ENCODE measurements around the gene LPIN1. TPM values are rescaled to one million over a fixed set of nuclear protein-coding genes. Genes with fewer than 3 reads are reported as not detected.
"Not testable (repeated sequence)": the region's sequence is repeated elsewhere in the genome, so short reads cannot be mapped to it uniquely, and the experiment has no call there.

The LPIN1 gene
- total and polyA plus RNA-seq, 2 experiments from 2014 or later = 34.5 to 35.3 TPM

- 98% methylated on average over 4 of the region's 4 CpGs for whole genome bisulfite sequencing (ENCODE audit: low lambda C conversion rate, missing lambda C conversion rate)
- Histone ChIP-seq H2AFZ (no peak overlapping the region), H3K79me2 (peaks cover 85% of the 10 kb centered on the region), H3K27me3 (no peaks in the 10 kb centered on the region), H3K27ac (no peak overlapping the region), H3K9me2 (replicated peaks; ENCODE audit: insufficient read depth) (no peaks in the 10 kb centered on the region), H3K4me2 (no peak overlapping the region), H3K36me3 (replicated peaks; ENCODE audit: insufficient read depth, low read depth) (no peaks in the 10 kb centered on the region), H3K4me3 (no peak overlapping the region), H3K4me1 (ENCODE audit: insufficient read depth) (peaks cover 9% of the 10 kb centered on the region), H3K9me3 (ENCODE audit: low read depth) (no peaks in the 10 kb centered on the region), H4K20me1 (ENCODE audit: insufficient read depth, poor library complexity, severe bottlenecking) (peaks cover 58% of the 10 kb centered on the region)
- TF ChIP-seq CTCF (IDR thresholded peaks at IDR 0.05; ENCODE audit: poor library complexity) (no peak), EZH2phosphoT487 (IDR thresholded peaks at IDR 0.05; ENCODE audit: low read depth, severe bottlenecking, unreplicated experiment) (no peak), EZH2 (IDR thresholded peaks at IDR 0.05; ENCODE audit: borderline replicate concordance) (no peak)
- no peak for DNase-seq (ENCODE audit: low spot score)
Measured at GRCh38 chr2:11758187-11758586, 11.8 kb downstream of the LPIN1 start.

GRCh38 chr2:11758647-11759046 lies 12.2 kb downstream of the LPIN1 start:
- no peak for TF ChIP-seq CTCF (IDR thresholded peaks at IDR 0.05; ENCODE audit: poor library complexity)
- no peak for TF ChIP-seq EZH2 (IDR thresholded peaks at IDR 0.05; ENCODE audit: borderline replicate concordance)
- no peak for TF ChIP-seq EZH2phosphoT487 (IDR thresholded peaks at IDR 0.05; ENCODE audit: low read depth, severe bottlenecking, unreplicated experiment)
- H3K4me2 ChIP-seq = no peak overlapping the region
- no peak for DNase-seq (ENCODE audit: low spot score)
- peaks cover 53% of the 10 kb centered on the region for H4K20me1 ChIP-seq (ENCODE audit: insufficient read depth, poor library complexity, severe bottlenecking)
- no peaks in the 10 kb centered on the region for H3K9me2 ChIP-seq (replicated peaks; ENCODE audit: insufficient read depth)
- no peak overlapping the region for H3K4me3 ChIP-seq
- H3K9me3 ChIP-seq (ENCODE audit: low read depth) = no peaks in the 10 kb centered on the region
- peaks cover 5% of the 10 kb centered on the region for H3K4me1 ChIP-seq (ENCODE audit: insufficient read depth)
- no peak overlapping the region for H3K27ac ChIP-seq
- no peaks in the 10 kb centered on the region for H3K36me3 ChIP-seq (replicated peaks; ENCODE audit: insufficient read depth, low read depth)
- 93% methylated on average over 4 of the region's 4 CpGs for WGBS (ENCODE audit: low lambda C conversion rate, missing lambda C conversion rate)
- no peak overlapping the region for H2AFZ ChIP-seq
- no peaks in the 10 kb centered on the region for H3K27me3 ChIP-seq
- peaks cover 84% of the 10 kb centered on the region for H3K79me2 ChIP-seq

DNA sequence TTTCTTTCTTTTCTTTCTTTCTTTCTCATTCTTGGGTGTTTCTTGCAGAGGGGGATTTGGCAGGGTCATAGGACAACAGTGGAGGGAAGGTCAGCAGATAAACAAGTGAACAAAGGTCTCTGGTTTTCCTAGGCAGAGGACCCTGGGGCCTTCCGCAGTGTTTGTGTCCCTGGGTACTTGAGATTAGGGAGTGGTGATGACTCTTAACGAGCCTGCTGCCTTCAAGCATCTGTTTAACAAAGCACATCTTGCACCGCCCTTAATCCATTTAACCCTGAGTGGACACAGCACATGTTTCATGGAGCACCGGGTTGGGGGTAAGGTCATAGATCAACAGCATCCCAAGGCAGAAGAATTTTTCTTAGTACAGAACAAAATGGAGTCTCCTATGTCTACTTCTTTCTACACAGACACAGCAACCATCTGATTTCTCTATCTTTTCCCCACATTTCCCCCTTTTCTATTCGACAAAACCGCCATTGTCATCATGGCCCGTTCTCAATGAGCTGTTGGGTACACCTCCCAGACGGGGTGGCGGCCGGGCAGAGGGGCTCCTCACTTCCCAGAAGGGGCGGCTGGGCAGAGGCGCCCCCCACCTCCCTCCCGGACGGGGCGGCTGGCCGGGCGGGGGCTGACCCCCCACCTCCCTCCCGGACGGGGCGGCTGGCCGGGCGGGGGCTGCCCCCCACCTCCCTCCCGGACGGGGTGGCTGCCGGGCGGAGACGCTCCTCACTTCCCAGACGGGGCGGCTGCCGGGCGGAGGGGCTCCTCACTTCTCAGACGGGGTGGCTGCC lies 12.9 kb downstream of the LPIN1 start:
- WGBS (ENCODE audit: low lambda C conversion rate, missing lambda C conversion rate) = 78% methylated on average over 7 of the region's 32 CpGs
- H3K27me3 ChIP-seq; H3K4me3 ChIP-seq; DNase-seq (ENCODE audit: low spot score); H3K9me2 ChIP-seq (replicated peaks; ENCODE audit: insufficient read depth); H3K27ac ChIP-seq; H3K36me3 ChIP-seq (replicated peaks; ENCODE audit: insufficient read depth, low read depth); H3K9me3 ChIP-seq (ENCODE audit: low read depth); H3K4me2 ChIP-seq; H3K4me1 ChIP-seq (ENCODE audit: insufficient read depth); H2AFZ ChIP-seq: not testable (repeated sequence)
- H4K20me1 ChIP-seq (ENCODE audit: insufficient read depth, poor library complexity, severe bottlenecking) = peaks cover 50% of the 10 kb centered on the region
- H3K79me2 ChIP-seq = peaks cover 81% of the 10 kb centered on the region

DNA sequence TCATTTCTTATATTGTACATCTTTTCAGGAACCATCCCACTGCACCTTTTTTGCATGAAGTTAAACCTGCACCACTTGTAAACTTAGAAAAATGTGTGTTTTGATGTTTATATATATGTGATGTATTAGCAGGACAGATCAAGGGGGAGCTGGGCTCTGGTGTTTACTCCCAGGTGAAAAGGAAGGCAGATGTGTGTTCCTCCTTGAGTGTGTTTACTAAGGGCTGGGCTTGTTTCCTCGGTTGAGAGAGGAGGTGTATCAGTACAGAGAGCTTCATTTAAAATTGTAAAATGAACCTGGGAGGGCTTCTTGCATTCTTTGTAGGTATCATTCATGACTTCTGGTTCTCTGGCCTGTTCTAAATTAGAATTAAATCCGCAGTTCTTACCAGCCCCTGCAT lies 14.8 kb downstream of the LPIN1 start:
- Histone ChIP-seq H3K9me2 (replicated peaks; ENCODE audit: insufficient read depth) (no peaks in the 10 kb centered on the region), H3K36me3 (replicated peaks; ENCODE audit: insufficient read depth, low read depth) (no peaks in the 10 kb centered on the region), H3K79me2 (peaks cover 71% of the 10 kb centered on the region), H3K9me3 (ENCODE audit: low read depth) (no peaks in the 10 kb centered on the region), H4K20me1 (ENCODE audit: insufficient read depth, poor library complexity, severe bottlenecking) (peaks cover 50% of the 10 kb centered on the region), H3K4me1 (ENCODE audit: insufficient read depth) (peaks cover 11% of the 10 kb centered on the region), H2AFZ (no peak overlapping the region), H3K27me3 (no peaks in the 10 kb centered on the region), H3K27ac (no peak overlapping the region), H3K4me3 (no peak overlapping the region), H3K4me2 (no peak overlapping the region)
- DNase-seq (ENCODE audit: low spot score) = no peak
- 46% methylated on average over 2 of the region's 2 CpGs for WGBS (ENCODE audit: low lambda C conversion rate, missing lambda C conversion rate)
- TF ChIP-seq EZH2phosphoT487 (IDR thresholded peaks at IDR 0.05; ENCODE audit: low read depth, severe bottlenecking, unreplicated experiment) = no peak
- no peak for TF ChIP-seq CTCF (IDR thresholded peaks at IDR 0.05; ENCODE audit: poor library complexity)
- no peak for TF ChIP-seq EZH2 (IDR thresholded peaks at IDR 0.05; ENCODE audit: borderline replicate concordance)
